Fibroblast of the aortic adventitia (primary cell): Measurements from ENCODE around the gene PPP4R4. TPM values are rescaled to one million over a fixed set of nuclear protein-coding genes. Genes with fewer than 3 reads are reported as not detected.
A peak's percentile ranks its signal among the peaks of the same experiment; 100 is the strongest.

Experiments used
- DNase-seq: peaks from one replicate; pipeline ENCODE4 v3.0.0-alpha.2; 2010; ENCODE audit warnings: low read depth
- H3K4me3 ChIP-seq: 2 replicates; pipeline ENCODE4 v1.5.1; 2011; ENCODE audit warnings: low read depth, mild to moderate bottlenecking, control low read depth, low read length, moderate library complexity
- CTCF ChIP-seq: IDR thresholded peaks from 2 replicates; pipeline ENCODE4 v1.5.1; 2011; ENCODE audit warnings: mild to moderate bottlenecking, low read length, control low read depth, inconsistent platforms; ENCODE audit not compliant: insufficient read depth
- total RNA-seq: library from RNA; depleted of rRNA; stranded (reverse); fragments of >200 nt; gene quantifications from 2 replicates; pipeline ENCODE4 v1.2.3, GENCODE V29; 2012; ENCODE audit warnings: low replicate concordance

The PPP4R4 gene
- total RNA-seq, 1 donor = 7.0 TPM

- DNase-seq = no peak
- no peak for TF ChIP-seq CTCF
Measured at GRCh38 chr14:94177806-94178205, 3.7 kb downstream of the PPP4R4 start.

GRCh38 chr14:94179244-94179643 is 5.1 kb downstream of the PPP4R4 start:
- TF ChIP-seq CTCF = no peak
- no peak overlapping the region for H3K4me3 ChIP-seq
- no peak for DNase-seq

More at GRCh38 chr14:94177806-94178205, 3.7 kb downstream of the PPP4R4 start:
- H3K4me3 ChIP-seq = no peak overlapping the region

DNA sequence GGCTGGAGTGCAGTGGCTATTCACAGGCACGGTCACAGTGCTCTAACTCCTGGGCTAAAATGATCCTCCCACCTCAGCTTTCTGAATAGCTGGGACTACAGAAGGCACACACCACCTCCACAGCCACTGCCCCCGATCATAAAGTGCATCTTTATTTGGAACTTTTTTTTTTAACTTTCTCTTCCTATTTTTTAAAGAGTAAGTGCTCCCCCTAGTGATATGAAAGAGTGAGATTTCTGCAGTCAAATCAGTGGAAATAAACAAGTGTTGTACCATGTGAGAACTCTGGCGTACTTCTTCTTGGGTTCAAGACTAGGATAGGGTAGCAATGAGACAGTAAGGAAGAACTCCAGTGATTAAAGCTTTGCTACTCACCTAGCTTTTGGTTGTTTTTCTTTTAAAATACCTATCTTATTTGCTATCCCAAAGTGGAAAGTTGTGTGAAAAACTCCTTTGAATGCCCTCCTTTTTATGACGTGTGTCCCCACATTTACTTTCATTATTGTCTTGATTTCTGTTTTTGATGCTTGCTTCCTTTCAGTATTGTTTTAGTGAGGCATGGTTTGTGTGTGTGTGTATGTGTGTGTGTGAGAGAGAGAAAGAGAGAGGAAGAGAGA is 6.6 kb downstream of the PPP4R4 start:
- peak; percentile 63 for TF ChIP-seq CTCF
- H3K4me3 ChIP-seq = peak overlapping the region; percentile 14
- peak; percentile 65 for DNase-seq

DNA sequence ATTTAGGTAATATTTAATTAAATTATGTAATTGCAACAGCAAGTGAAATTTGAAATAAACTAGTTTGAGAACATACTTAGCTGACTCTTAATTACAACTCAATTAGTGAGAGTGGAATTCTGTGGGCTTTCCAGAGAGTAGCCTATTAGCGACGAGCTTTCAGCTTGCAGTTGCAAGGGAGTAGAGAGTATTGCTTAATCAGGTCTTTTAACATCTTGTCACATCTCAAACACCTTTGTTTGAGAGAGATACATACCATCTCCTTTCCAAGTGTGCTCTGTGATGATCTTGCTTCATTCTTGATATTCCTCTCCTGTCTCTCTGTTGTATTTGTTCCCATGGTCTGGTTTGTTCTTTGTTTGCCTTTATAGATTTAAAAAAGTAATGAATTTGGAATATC is 7.7 kb downstream of the PPP4R4 start:
- DNase-seq = no peak
- TF ChIP-seq CTCF = no peak

DNA sequence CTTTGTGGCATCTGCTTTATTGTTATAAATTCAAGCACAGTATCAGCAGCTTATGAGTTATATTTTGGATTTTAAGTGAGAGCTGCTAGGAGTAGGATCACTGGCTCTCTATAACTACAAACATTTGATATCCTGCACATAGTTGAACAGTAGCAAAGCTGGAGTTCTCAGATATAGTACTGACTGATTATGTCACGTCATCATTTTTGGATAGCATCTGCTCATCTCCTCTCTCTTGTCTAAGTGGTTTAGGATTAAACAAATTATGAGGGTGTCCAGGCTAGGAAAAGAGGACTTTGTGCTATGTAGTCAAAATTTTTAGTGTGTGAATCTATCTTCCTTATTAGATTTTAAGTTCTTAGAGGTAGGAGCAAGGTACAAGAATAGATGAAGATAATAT is 18.4 kb downstream of the PPP4R4 start:
- TF ChIP-seq CTCF = no peak
- H3K4me3 ChIP-seq = no peak overlapping the region
- DNase-seq = no peak

More for the DNA sequence above, 7.7 kb downstream of the PPP4R4 start:
- H3K4me3 ChIP-seq = no peak overlapping the region

DNA sequence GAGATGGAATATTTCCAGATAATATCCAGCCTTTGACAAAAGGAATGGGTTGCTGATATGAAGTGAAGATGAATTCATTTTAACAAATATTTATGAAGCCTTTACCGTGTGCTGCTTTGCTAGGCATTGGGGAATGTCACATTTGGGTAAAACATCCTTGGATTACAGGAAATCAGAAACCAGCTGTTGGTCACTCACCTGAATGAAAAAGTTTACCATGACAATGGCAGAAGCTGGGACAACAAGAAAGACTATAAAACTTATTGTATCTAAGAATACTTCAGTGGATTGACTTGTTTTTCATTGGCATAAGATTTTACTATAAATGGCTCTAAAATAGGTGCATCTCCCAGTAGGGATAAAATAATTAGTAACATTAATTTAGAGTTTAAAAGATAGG is 19.7 kb downstream of the PPP4R4 start:
- no peak for DNase-seq
- TF ChIP-seq CTCF = no peak
- H3K4me3 ChIP-seq = no peak overlapping the region

- no peak overlapping the region for H3K4me3 ChIP-seq
- TF ChIP-seq CTCF = no peak
- no peak for DNase-seq
Measured at GRCh38 chr14:94196057-94196456, 21.9 kb downstream of the PPP4R4 start.
